DMS114 treated with DMSO at 0.1 percent for 48 hours (cell line): ENCODE measurements around the gene RGPD3.
"Not testable (repeated sequence)": the region's sequence is repeated elsewhere in the genome, so short reads cannot be mapped to it uniquely, and the experiment has no call there.

Experiments used
- DNase-seq: peaks from one replicate; lab custom pipeline; 2025; ENCODE audit not compliant: unreplicated experiment; lab: John Stamatoyannopoulos, UW

RGPD3 gene

GRCh38 chr2:106486551-106487385, 18.6 kb upstream of the RGPD3 start, which contains the start of gene CD8B2:
Gene CD8B2, plus strand, starts transcription at chr2:106487364. Its CDS starts 63 bp downstream, at chr2:106487427.
- not testable (repeated sequence) for DNase-seq

GRCh38 chr2:106479563-106479962, 11.3 kb upstream of the RGPD3 start:
- not testable (repeated sequence) for DNase-seq

GRCh38 chr2:106477647-106478046, 9.4 kb upstream of the RGPD3 start:
- not testable (repeated sequence) for DNase-seq

GRCh38 chr2:106470658-106471057, 2.4 kb upstream of the RGPD3 start:
- not testable (repeated sequence) for DNase-seq

- not testable (repeated sequence) for DNase-seq
These were observed 697 bp downstream of the RGPD3 start for GRCh38 chr2:106467516-106467915.

GRCh38 chr2:106461882-106462281, 6.3 kb downstream of the RGPD3 start:
- not testable (repeated sequence) for DNase-seq

GRCh38 chr2:106390680-106391079, 77.5 kb downstream of the RGPD3 start:
- not testable (repeated sequence) for DNase-seq

- not testable (repeated sequence) for DNase-seq
These were observed 79.3 kb downstream of the RGPD3 start for GRCh38 chr2:106388814-106389410.

- DNase-seq, result not testable (repeated sequence)
These were observed 83.7 kb downstream of the RGPD3 start for GRCh38 chr2:106384548-106384947.

- DNase-seq, result not testable (repeated sequence)
These were observed 86.3 kb downstream of the RGPD3 start for GRCh38 chr2:106381867-106382266.

GRCh38 chr2:106379567-106379966, 88.6 kb downstream of the RGPD3 start:
- DNase-seq, result not testable (repeated sequence)

- not testable (repeated sequence) for DNase-seq
These were observed 99.0 kb downstream of the RGPD3 start for GRCh38 chr2:106369182-106369581.

GRCh38 chr2:106366204-106366885, 101.9 kb downstream of the RGPD3 start:
- DNase-seq, result no peak

GRCh38 chr2:106363791-106364190, 104.4 kb downstream of the RGPD3 start:
- DNase-seq, result no peak

- no peak for DNase-seq
These were observed 105.4 kb downstream of the RGPD3 start for GRCh38 chr2:106362789-106363188.

GRCh38 chr2:106359512-106359911, 108.7 kb downstream of the RGPD3 start:
- DNase-seq, result no peak

GRCh38 chr2:106358521-106358920, 109.7 kb downstream of the RGPD3 start:
- DNase-seq, result no peak

GRCh38 chr2:106358081-106358480, 110.1 kb downstream of the RGPD3 start:
- DNase-seq, result no peak

- DNase-seq, result no peak
These were observed 111.9 kb downstream of the RGPD3 start for GRCh38 chr2:106356291-106356690.

- DNase-seq, result no peak
These were observed 114.5 kb downstream of the RGPD3 start for GRCh38 chr2:106353676-106354075.

GRCh38 chr2:106350980-106351379, 117.2 kb downstream of the RGPD3 start:
- no peak for DNase-seq

- no peak for DNase-seq
These were observed 123.9 kb downstream of the RGPD3 start for GRCh38 chr2:106344302-106344701.
